GM10248 (cell line): Measurements from ENCODE around the gene ALMS1.

Source experiments
- CTCF ChIA-PET: fragments of 300-600 bp; sonication (Branson Sonifier 250); formaldehyde crosslinking; extraction: SDS; loops from one replicate; lab custom pipeline; 2021; ENCODE audit warnings: antibody characterized with exemption; lab: Yijun Ruan, JAX
- POLR2A ChIA-PET: fragments of 350-650 bp; sonication (Branson Sonifier 250); formaldehyde crosslinking; extraction: SDS; loops from one replicate; lab custom pipeline; 2020; ENCODE audit warnings: antibody characterized with exemption; lab: Yijun Ruan, JAX
- DNase-seq: peaks from one replicate; pipeline ENCODE4 v3.0.0; 2012; ENCODE audit errors: extremely low spot score
- TF ChIP-seq, protein P1 (sequence below): IDR thresholded peaks from 2 replicates; pipeline ENCODE4 v1.5.1; 2012; ENCODE audit warnings: mild to moderate bottlenecking, low read depth; ENCODE audit errors: extremely low read depth, missing control alignments, control extremely low read depth

The ALMS1 gene

DNA sequence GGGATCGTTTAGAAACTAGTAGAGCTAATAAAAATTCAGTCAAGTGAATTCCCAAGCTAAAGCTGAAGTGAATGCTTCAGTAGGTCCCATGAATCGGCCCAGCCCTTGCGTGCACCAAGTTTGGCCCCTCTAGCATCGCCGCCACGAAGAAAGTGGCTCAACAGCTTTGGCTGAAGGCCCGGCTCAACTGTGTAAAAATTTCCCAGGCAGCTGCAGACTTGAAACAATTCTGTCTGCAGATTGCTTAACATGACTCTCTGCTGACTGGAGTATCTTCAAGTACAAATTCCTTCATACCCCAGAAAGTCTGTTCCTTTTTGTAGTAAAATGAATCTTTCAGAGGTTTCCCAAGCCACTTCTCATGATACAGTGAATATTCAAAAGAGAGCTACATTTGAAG lies 32.7 kb downstream of the ALMS1 start:
- TF ChIP-seq, protein P1, sequence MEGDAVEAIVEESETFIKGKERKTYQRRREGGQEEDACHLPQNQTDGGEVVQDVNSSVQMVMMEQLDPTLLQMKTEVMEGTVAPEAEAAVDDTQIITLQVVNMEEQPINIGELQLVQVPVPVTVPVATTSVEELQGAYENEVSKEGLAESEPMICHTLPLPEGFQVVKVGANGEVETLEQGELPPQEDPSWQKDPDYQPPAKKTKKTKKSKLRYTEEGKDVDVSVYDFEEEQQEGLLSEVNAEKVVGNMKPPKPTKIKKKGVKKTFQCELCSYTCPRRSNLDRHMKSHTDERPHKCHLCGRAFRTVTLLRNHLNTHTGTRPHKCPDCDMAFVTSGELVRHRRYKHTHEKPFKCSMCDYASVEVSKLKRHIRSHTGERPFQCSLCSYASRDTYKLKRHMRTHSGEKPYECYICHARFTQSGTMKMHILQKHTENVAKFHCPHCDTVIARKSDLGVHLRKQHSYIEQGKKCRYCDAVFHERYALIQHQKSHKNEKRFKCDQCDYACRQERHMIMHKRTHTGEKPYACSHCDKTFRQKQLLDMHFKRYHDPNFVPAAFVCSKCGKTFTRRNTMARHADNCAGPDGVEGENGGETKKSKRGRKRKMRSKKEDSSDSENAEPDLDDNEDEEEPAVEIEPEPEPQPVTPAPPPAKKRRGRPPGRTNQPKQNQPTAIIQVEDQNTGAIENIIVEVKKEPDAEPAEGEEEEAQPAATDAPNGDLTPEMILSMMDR: no peak
- POLR2A ChIA-PET: no interaction called here
- DNase-seq: no peak
- CTCF ChIA-PET: interaction anchor here (1.0 to 3.3 kb wide), 4 partner anchors 11 to 42 kb away, joined by 3 to 25 read pairs (median 4); partner anchors contain the start of gene ALMS1

DNA sequence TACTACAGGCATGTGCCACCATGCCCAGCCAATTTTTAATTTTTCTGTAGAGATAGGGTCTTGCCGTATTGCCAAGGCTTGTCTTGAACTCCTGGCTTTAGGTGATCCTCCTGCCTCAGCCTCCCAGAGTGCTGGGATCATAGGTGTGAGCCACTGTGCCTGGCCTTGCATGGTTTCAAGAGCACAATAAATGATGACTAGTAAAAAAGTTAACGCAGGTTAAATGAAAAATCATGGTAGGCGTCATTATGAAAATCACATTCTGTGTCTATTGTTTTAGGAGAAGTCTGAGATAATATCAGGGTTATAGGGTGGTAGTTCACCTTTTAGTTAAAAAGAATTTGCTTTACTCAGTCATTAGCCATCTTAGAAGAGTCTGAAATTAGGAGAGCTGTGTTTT lies 38.3 kb downstream of the ALMS1 start:
- POLR2A ChIA-PET: no interaction called here
- CTCF ChIA-PET: no interaction called here
- TF ChIP-seq, protein P1: no peak
- no peak for DNase-seq

DNA sequence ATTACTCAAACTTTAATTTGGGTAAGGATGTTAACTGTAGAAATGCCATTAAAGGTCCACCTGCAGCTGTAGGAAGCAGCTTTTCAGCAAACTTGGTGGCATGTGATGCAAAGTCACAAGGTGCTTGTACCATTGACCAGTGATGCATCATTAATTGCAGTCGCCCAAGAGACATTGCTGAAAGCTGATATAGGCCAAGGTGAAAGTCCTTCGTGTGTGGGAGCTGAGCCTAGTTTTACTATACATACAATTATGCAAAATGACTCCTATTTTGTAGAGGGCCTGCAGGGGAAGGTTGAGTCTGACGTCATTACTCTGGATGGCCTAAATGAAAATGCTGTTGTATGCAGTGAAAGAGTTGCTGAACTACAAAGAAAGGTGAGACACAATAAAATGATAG lies 40.5 kb downstream of the ALMS1 start:
- DNase-seq: no peak
- TF ChIP-seq, protein P1: no peak
- ChIA-PET POLR2A (no interaction called here), CTCF (interaction anchor here (1.5 to 2.0 kb wide), 2 partner anchors 11 to 13 kb away, joined by 3 to 5 read pairs; no protein-coding TSS in a partner anchor)

DNA sequence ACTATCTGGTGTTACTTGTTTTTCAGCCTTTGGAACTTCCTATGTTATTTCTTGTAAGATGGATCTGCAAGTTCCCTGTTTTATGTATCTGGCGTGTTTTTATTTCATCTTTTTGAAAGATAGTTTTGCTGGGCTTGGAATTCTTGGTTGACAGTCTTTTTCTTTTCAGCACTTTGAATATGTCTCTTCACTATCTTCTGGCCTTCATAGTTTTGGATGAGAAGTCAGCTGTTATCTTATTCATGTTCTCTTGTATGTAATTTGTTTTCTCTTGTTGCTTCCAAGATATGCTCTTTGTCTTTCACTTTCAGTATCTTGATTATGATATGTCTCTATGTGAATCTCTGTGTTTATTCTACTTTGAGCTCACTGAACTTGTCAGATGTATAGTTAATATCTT lies 50.4 kb downstream of the ALMS1 start:
- ChIA-PET POLR2A (no interaction called here), CTCF (interaction anchor here (1.4 kb wide), 1 partner anchor 14 kb away, joined by 5 read pairs; no protein-coding TSS in a partner anchor)
- TF ChIP-seq, protein P1: no peak
- no peak for DNase-seq

DNA sequence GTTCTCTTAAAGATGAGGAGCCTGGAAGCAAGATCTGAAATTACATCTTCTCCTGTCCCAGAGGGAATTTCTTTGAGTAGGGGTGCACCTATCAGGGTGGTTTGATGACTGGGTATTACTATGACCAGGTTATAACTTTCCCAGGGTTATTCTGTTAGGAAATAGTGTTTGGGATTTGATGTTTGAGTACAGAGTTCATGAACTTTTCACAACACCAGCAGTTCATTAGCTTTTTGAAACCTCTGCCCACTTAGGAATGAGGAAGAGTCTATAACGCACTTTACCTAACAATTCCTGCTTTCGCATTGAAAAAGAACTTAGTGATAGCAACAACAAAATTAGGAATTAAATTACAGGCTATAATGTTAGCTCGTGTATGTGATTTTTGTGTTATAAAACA lies 58.6 kb downstream of the ALMS1 start:
- TF ChIP-seq, protein P1: no peak
- ChIA-PET CTCF (no interaction called here), POLR2A (no interaction called here)
- DNase-seq: no peak

DNA sequence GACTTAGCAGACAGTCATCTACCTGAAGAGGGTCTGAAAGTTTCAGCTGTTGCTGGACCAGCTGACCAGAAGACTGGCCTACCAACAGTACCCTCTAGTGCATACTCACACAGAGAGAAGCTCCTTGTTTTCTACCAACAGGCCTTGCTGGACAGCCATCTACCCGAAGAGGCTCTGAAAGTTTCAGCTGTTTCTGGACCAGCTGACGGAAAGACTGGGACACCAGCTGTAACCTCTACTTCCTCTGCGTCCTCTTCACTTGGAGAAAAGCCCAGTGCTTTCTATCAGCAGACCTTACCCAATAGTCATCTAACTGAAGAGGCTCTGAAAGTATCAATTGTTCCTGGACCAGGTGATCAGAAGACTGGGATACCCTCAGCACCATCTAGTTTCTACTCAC lies 63.2 kb downstream of the ALMS1 start:
- CTCF ChIA-PET: interaction anchor here (1.2 kb wide), 1 partner anchor 12 kb away, joined by 3 read pairs; no protein-coding TSS in a partner anchor
- DNase-seq: no peak
- TF ChIP-seq, protein P1: no peak
- POLR2A ChIA-PET: no interaction called here

DNA sequence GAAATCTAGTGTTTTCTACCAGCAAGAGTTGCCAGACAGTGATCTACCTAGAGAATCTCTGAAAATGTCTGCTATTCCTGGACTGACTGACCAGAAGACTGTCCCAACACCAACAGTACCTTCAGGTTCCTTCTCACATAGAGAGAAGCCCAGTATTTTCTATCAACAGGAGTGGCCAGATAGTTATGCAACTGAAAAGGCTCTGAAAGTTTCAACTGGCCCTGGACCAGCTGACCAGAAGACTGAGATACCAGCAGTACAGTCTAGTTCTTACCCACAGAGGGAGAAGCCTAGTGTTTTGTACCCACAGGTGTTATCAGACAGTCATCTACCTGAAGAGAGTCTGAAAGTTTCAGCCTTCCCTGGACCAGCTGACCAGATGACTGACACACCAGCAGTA lies 63.8 kb downstream of the ALMS1 start:
- no peak for DNase-seq
- TF ChIP-seq, protein P1: no peak
- ChIA-PET CTCF (no interaction called here), POLR2A (no interaction called here)
